Lower lobe of right lung (tissue), 2 donors: Measurements from ENCODE around the gene ALDOA. TPM values are rescaled to one million over a fixed set of nuclear protein-coding genes. Genes with fewer than 3 reads are reported as not detected.
A peak's percentile ranks its signal among the peaks of the same experiment; 100 is the strongest.
"Not testable (repeated sequence)": the region's sequence is repeated elsewhere in the genome, so short reads cannot be mapped to it uniquely, and the experiment has no call there.

Experiments used
- ATAC-seq, 2 donors: fragments of 200-7000 bp; cut with Tn5 transposase; one replicate each; pipeline ENCODE4 v1.9.1; 2020 to 2022; ENCODE audit warnings: mild to moderate bottlenecking in 2 of 2, moderate library complexity in 2 of 2
- DNase-seq: peaks from one replicate; pipeline ENCODE4 v3.0.0-alpha.2; 2020
- H3K27ac ChIP-seq: fragments of 200-600 bp; one replicate; pipeline ENCODE4 v1.8.0; 2022
- H3K27me3 ChIP-seq: fragments of 200-600 bp; one replicate; pipeline ENCODE4 v1.8.0; 2022; ENCODE audit warnings: low read depth
- H3K36me3 ChIP-seq: fragments of 200-600 bp; one replicate; pipeline ENCODE4 v1.8.0; 2022; ENCODE audit warnings: mild to moderate bottlenecking
- H3K4me1 ChIP-seq: fragments of 200-600 bp; one replicate; pipeline ENCODE4 v1.8.0; 2022
- H3K4me3 ChIP-seq: fragments of 200-600 bp; one replicate; pipeline ENCODE4 v1.8.0; 2022; ENCODE audit warnings: mild to moderate bottlenecking
- H3K9me3 ChIP-seq: fragments of 200-600 bp; one replicate; pipeline ENCODE4 v1.8.0; 2022
- intact Hi-C: fragments of 100-400 bp; cut with DNase I; formaldehyde crosslinking; loops from one replicate; pipeline ENCODE4 v1.11.0; 2022
- total RNA-seq: library from RNA; stranded (reverse); fragmentation: NEBNext Ultra II Directional; extraction: Animal tissue kit (Norgen Biotek cat#: 25700); gene quantifications from one replicate; pipeline ENCODE4 v1.2.1, GENCODE V29; 2021
- TF ChIP-seq, protein P1 (sequence below): fragments of 200-600 bp; IDR thresholded peaks from one replicate; pipeline ENCODE4 v1.8.0; 2022; ENCODE audit warnings: antibody characterized with exemption, mild to moderate bottlenecking
- donor health status: DM: no; HTN: yes; CAD: no; lungs with severe emphysema.

Gene ALDOA
- total RNA-seq, 1 donor from 2014 or later: 733 TPM

DNA sequence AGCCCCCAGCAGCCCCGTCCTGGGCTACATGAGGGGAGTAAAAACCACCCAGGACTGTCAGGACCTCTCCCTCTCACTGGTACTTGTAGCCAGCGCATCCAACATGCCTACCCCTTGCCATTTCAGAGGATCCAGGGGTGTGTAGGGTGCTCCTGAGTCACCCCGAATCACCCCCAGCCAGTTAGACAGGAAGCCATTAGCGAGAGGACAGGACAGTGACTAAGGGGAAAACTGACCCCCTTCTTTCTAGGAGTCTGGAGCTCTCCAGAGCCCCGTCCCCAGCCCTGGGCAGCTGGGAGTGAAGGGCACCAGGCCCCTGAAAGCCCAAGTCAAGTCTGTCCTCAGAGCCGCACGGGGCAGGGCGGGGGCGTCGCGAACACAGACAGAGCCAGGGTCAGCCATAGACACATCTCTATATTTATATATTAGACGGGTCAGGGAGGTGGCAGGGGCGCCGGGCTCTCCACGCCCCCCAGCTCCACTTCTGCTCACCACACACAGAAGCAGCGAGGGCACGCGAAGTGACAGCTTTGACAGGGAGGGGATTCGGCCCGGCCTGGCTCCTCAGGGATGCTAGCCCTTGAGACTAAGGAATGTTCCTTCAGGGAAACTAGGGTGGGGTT, 48.3 kb downstream of the ALDOA start:
- peaks cover 16% of the 10 kb centered on the region for H3K4me1 ChIP-seq
- H3K36me3 ChIP-seq: peaks cover 89% of the 10 kb centered on the region
- H3K9me3 ChIP-seq: no peaks in the 10 kb centered on the region
- H3K27ac ChIP-seq: peak overlapping the region; percentile 27
- H3K4me3 ChIP-seq: no peak overlapping the region
- ATAC-seq (no peak), DNase-seq (no peak)
- intact Hi-C loops: no loop called here
- no peaks in the 10 kb centered on the region for H3K27me3 ChIP-seq
- TF ChIP-seq, protein P1, sequence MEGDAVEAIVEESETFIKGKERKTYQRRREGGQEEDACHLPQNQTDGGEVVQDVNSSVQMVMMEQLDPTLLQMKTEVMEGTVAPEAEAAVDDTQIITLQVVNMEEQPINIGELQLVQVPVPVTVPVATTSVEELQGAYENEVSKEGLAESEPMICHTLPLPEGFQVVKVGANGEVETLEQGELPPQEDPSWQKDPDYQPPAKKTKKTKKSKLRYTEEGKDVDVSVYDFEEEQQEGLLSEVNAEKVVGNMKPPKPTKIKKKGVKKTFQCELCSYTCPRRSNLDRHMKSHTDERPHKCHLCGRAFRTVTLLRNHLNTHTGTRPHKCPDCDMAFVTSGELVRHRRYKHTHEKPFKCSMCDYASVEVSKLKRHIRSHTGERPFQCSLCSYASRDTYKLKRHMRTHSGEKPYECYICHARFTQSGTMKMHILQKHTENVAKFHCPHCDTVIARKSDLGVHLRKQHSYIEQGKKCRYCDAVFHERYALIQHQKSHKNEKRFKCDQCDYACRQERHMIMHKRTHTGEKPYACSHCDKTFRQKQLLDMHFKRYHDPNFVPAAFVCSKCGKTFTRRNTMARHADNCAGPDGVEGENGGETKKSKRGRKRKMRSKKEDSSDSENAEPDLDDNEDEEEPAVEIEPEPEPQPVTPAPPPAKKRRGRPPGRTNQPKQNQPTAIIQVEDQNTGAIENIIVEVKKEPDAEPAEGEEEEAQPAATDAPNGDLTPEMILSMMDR: no peak

DNA sequence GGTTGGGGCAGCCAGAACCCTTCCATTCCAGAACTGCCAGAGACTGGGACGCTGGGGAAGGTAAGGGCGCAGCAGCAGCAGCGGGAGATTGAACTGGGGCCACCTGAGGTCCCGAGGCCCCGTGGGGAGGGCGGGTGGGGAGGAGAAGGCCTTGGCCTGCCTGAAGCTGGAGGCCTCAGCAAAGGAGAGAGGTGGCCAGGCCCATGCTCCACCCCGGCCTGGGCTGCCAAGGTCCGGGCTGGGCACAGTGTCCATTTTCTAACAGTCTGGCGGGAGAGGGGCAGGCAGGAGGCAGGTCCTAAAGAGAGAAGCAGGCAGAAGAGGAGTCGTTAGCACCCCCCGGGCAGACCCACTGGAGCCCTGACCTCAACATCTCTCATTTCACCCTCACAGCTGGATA, 48.9 kb downstream of the ALDOA start:
- no peaks in the 10 kb centered on the region for H3K9me3 ChIP-seq
- no peaks in the 10 kb centered on the region for H3K27me3 ChIP-seq
- H3K27ac ChIP-seq: peak overlapping the region; percentile 27
- H3K4me3 ChIP-seq: no peak overlapping the region
- intact Hi-C loops: no loop called here
- H3K4me1 ChIP-seq: peaks cover 16% of the 10 kb centered on the region
- ATAC-seq (peak in 1 of 2 donors; percentile 5), DNase-seq (no peak)
- TF ChIP-seq, protein P1: no peak
- H3K36me3 ChIP-seq: peaks cover 89% of the 10 kb centered on the region

DNA sequence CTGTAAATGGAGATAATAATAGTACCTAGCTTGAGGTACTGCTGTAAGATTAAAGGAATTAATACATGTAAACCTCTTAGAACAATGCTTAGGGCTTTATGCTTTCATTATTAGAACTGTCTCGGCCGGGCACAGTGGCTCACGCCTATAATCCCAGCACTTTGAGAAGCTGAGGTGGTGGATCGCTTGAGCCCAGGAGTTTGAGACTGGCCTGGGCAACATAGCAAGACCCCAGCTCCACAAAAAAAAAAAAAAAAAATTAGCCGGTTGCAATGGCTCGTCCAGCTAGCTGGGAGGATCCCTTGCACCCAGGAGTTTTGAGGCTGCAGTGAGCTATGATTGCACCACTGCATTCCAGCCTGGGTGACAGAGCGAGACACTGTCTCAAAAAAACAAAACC, 49.3 kb downstream of the ALDOA start:
- H3K9me3 ChIP-seq, intact Hi-C loops, H3K27me3 ChIP-seq, ATAC-seq, H3K4me3 ChIP-seq, DNase-seq: not testable (repeated sequence)
- H3K36me3 ChIP-seq: peaks cover 89% of the 10 kb centered on the region
- peak overlapping the region; percentile 18 for H3K27ac ChIP-seq
- peaks cover 19% of the 10 kb centered on the region for H3K4me1 ChIP-seq

DNA sequence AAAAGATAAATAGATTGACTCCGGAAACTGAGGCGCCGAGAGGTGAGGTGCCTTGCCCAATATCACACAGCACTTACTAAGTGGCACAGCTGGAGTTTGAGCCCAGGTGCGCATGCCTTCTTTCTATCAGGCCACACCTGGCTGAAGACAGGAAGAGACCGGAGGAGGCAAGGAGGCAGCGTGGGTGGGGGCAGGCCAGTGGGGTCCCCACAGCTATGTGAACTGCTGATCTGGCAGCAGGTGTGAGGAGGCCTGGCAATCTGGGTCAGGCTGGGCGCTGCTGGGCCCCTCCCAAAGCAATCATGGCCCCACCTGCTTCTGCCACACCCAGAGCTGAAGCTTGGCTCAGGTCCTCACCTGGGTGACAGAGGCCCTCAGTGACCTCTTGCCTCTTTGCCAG, 49.7 kb downstream of the ALDOA start:
- Histone ChIP-seq H3K27ac (peak overlapping the region; percentile 18), H3K27me3 (no peaks in the 10 kb centered on the region), H3K9me3 (no peaks in the 10 kb centered on the region), H3K4me3 (no peak overlapping the region), H3K36me3 (peaks cover 88% of the 10 kb centered on the region), H3K4me1 (peaks cover 22% of the 10 kb centered on the region)
- DNase-seq (peak; percentile 62), ATAC-seq (peak; percentile 75 to 81)
- TF ChIP-seq, protein P1: no peak
- intact Hi-C loops: no loop called here

DNA sequence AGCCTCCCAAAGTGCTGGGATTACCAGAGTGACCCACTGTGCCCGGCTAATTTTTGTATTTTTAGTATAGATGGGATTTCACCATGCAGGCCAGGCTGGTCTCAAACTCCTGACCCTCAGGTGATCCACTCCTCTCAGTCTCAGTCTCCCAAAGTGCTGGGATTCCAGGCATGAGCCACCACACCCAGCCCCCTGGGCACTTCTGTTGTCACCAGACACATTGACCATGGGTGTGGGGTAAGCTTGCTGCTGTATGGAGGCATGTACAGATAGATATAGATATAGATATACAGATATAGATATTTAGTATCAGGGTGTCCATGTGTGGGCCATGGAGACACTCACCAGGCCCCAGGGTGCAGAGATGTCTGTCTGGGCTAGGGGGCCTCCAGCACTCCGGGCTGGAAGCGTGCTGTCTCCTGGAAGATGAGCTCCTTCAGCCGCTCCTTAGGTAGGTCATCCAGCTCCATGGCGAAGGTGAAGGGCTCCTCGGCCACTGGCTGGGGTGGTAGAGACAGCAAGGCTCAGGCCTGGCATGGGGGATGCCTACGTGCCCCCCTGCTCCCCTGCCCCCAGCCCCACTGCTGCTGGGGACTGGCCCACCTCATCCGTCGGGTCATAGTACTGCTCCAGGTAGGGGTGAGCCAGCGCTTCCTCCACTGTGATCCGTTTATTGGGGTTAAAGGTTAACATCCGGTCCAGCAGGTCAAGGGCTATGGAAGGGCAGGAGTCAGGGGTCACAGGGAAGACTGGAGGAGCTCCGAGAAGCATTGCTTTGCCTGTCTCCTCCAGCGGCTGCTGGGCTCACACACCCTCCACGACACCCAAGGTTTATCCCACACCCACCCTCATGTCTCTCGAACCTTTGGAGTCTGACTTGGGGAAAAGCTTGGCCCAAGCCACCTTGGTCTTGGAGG, 51.0 kb downstream of the ALDOA start:
- TF ChIP-seq, protein P1: no peak
- ATAC-seq (no peak), DNase-seq (no peak)
- intact Hi-C loops: no loop called here
- Histone ChIP-seq H3K9me3 (no peaks in the 10 kb centered on the region), H3K27me3 (no peaks in the 10 kb centered on the region), H3K4me1 (peaks cover 28% of the 10 kb centered on the region), H3K36me3 (peaks cover 77% of the 10 kb centered on the region), H3K4me3 (no peak overlapping the region), H3K27ac (no peak overlapping the region)

DNA sequence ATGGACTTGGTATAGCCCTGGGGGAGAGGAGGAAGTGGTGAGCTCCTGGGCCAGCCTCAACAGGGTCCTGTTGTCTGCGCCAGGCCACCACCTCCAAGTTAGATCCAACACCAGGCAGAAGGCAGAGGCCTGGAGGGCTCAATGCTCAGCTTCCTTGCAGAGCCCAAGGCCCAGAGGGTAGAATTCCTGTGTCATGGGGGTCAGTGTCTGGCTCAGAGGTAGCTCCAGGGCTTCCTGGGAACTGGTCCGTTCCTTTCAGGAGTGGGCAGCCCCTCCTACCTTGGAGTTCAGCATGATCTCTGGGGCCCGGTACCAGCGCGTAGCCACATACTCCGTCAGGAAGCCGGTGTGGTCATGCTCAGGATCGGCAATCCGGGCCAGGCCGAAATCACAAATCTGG, 52.2 kb downstream of the ALDOA start:
- Histone ChIP-seq H3K27ac (no peak overlapping the region), H3K9me3 (no peaks in the 10 kb centered on the region), H3K4me1 (peaks cover 36% of the 10 kb centered on the region), H3K36me3 (peaks cover 69% of the 10 kb centered on the region), H3K27me3 (no peaks in the 10 kb centered on the region), H3K4me3 (no peak overlapping the region)
- intact Hi-C loops: no loop called here
- TF ChIP-seq, protein P1: no peak
- DNase-seq (no peak), ATAC-seq (no peak)
